GM10248 (cell line): ENCODE measurements around the gene RNGTT.
"Not testable (repeated sequence)": the region's sequence is repeated elsewhere in the genome, so short reads cannot be mapped to it uniquely, and the experiment has no call there.

Experiments used
- CTCF ChIA-PET: fragments of 300-600 bp; sonication (Branson Sonifier 250); formaldehyde crosslinking; extraction: SDS; loops from one replicate; lab custom pipeline; 2021; ENCODE audit warnings: antibody characterized with exemption; lab: Yijun Ruan, JAX
- POLR2A ChIA-PET: fragments of 350-650 bp; sonication (Branson Sonifier 250); formaldehyde crosslinking; extraction: SDS; loops from one replicate; lab custom pipeline; 2020; ENCODE audit warnings: antibody characterized with exemption; lab: Yijun Ruan, JAX
- DNase-seq: peaks from one replicate; pipeline ENCODE4 v3.0.0; 2012; ENCODE audit errors: extremely low spot score
- TF ChIP-seq, protein P1 (sequence below): IDR thresholded peaks from 2 replicates; pipeline ENCODE4 v1.5.1; 2012; ENCODE audit warnings: mild to moderate bottlenecking, low read depth; ENCODE audit errors: extremely low read depth, missing control alignments, control extremely low read depth

Gene RNGTT

DNA sequence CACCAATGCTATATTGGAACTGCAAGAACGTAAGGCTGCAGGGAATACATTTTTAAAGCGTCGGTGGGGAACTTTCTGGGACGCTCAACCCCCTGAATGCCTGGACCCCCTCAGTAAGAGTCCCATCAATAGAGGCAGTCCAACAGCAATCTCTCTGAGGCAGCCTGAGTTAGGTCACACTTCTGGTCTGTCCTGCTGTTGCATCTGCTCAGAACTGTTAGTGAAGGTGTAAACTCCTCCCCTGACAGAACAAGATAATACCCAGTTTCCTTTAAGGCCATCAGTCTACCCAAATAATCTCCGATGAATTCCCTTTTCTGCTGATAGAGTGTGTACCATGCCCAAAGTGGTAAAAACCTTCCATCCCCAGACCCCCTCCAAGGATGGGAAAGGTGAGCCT lies 1.1 kb upstream of the RNGTT start:
- CTCF ChIA-PET: interaction anchor here (1.4 to 1.9 kb wide), 2 partner anchors 18 to 1897 kb away, joined by 3 to 9 read pairs; no protein-coding TSS in a partner anchor
- POLR2A ChIA-PET: no interaction called here
- TF ChIP-seq, protein P1, sequence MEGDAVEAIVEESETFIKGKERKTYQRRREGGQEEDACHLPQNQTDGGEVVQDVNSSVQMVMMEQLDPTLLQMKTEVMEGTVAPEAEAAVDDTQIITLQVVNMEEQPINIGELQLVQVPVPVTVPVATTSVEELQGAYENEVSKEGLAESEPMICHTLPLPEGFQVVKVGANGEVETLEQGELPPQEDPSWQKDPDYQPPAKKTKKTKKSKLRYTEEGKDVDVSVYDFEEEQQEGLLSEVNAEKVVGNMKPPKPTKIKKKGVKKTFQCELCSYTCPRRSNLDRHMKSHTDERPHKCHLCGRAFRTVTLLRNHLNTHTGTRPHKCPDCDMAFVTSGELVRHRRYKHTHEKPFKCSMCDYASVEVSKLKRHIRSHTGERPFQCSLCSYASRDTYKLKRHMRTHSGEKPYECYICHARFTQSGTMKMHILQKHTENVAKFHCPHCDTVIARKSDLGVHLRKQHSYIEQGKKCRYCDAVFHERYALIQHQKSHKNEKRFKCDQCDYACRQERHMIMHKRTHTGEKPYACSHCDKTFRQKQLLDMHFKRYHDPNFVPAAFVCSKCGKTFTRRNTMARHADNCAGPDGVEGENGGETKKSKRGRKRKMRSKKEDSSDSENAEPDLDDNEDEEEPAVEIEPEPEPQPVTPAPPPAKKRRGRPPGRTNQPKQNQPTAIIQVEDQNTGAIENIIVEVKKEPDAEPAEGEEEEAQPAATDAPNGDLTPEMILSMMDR: no peak
- DNase-seq: no peak

DNA sequence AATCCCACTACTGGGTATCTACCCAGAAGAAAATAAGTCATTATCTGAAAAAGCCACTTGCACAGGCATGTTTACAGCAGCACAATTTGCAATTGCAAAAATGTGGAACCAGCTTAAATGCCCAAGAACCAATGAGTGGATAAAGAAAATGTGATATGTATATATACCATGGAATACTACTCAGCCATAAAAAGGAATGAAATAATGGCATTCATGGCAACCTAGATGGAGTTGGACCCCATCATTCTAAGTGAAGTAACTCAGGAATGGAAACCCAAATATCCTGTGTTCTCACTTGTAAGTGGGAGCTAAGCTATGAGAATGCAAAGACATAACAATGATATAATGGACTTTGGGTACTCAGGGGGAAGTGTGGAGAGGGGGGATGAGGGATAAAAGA lies 4.6 kb downstream of the RNGTT start:
- TF ChIP-seq, protein P1: no peak
- no peak for DNase-seq
- CTCF ChIA-PET: no interaction called here
- POLR2A ChIA-PET: no interaction called here

DNA sequence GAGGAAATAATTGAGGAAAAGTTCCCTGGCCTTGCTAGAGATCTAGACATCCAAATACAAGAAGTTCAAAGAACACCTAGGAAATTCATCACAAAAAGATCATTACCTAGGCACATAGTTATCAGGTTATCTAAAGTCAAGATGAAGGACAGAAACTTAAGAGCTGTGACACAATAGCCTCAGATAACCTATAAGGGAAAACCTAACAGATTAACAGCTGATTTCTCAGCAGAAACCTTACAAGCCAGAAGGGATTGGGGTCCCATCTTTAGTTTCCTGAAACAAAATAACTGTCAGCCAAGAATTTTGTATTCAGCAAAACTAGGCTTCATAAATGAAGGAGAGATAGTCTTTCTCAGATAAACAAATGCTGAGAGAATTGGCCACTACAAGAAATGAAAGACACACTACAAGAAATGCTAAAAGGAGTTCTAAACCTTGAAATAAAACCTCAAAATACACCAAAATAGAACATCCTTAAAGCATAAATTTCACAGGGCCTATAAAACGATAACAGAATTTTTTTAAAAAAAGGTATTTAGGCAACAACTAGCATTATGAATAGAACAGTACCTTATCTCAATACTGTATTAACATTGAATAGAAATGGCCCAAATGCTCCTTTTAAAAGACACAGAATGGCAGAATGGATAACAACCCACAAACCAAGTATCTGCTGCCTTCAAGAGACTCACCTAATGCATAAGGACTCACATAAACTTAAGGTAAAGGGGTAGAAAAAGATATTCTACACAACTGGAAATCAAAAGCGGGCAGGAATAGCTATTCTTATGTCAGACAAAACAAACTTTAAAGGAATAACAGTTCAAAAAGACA lies 9.7 kb downstream of the RNGTT start:
- DNase-seq: no peak
- ChIA-PET CTCF (interaction anchor here (0.7 to 1.1 kb wide), 4 partner anchors 8 to 11 kb away, joined by 3 to 6 read pairs (median 3); partner anchors contain the start of gene RNGTT), POLR2A (no interaction called here)
- TF ChIP-seq, protein P1: no peak

DNA sequence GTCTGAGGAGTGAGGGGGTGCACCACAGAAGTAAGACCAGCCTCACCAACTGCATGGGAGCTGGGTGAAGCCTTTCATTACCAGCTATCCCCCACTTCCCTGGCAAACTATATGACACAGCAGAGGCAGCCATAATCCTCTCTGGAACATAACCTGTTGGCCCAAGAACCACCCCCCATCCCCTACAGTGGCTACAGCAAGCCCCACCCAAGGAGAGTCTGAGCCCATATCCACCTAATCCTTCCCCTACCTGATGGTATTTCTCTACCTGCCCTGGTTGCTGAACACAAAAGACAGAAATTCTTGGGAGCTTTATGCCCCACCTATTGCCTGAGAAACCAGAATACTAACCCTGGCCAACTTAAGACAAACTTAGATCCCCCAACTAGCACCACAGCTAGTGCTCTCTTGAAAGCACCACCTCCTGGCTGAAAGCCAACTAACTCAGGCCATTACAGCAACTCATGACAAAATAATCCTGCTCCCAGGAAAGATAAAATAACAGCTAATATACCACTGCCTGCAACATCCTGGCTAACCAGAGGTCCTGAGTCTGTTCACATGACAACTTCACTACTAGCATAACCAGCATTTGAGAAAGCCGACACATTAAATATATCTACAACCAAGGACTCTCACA lies 11.2 kb downstream of the RNGTT start:
- no peak for DNase-seq
- TF ChIP-seq, protein P1: no peak
- ChIA-PET CTCF (interaction anchor here (1.4 kb wide), 1 partner anchor 9 kb away, joined by 4 read pairs; no protein-coding TSS in a partner anchor), POLR2A (no interaction called here)

DNA sequence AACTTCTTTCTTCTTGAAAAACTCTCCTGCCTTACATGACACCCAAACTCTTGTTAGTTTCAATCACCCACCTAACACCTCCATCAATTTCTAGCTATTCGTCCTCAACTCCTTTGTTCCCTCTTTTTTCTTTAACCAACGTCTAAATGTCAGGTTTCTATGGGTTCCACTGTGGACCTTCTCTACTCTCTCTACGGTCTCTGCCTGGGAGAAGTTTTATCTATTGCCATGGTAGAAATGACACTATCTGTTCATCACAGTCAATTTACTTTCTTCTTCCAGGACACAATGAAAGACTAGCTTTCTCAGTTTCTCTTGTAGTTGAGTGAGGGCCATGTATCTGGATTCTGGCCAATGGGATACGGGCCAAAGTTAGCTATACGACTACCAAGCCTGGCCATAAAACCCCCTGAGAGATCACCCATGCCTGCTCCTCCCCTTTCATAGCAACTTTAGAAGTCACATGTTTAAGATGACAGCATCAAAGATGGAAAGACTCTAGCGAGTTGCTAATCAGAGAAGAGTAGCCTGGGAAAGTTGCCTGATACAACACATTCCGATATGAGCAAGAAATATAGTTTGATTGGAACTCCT lies 17.9 kb downstream of the RNGTT start:
- no peak for DNase-seq
- TF ChIP-seq, protein P1: no peak
- ChIA-PET CTCF (interaction anchor here (1.3 to 1.7 kb wide), 2 partner anchors 9 kb away, joined by 3 to 6 read pairs; no protein-coding TSS in a partner anchor), POLR2A (no interaction called here)

DNA sequence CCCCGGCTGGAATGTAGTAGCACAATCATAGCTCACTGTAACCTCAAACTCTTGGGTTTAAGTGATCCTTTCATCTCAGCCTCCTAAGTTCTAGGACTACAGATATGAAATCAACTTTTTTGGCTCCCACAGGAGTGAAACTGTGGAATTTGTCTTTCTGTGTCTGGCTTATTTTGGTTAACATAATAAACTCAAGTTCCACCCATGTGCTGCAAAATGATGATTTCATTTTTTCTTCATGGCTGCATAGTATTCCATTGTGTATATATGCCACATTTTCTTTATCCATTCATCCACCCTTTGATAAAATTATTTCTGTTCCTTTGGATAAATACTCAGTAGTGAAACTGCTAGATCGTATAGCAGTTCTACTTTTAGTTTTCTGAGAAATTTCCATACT lies 29.9 kb downstream of the RNGTT start:
- no peak for DNase-seq
- TF ChIP-seq, protein P1: no peak
- ChIA-PET POLR2A (no interaction called here), CTCF (interaction anchor here (2.4 kb wide), 1 partner anchor 14 kb away, joined by 8 read pairs; no protein-coding TSS in a partner anchor)

DNA sequence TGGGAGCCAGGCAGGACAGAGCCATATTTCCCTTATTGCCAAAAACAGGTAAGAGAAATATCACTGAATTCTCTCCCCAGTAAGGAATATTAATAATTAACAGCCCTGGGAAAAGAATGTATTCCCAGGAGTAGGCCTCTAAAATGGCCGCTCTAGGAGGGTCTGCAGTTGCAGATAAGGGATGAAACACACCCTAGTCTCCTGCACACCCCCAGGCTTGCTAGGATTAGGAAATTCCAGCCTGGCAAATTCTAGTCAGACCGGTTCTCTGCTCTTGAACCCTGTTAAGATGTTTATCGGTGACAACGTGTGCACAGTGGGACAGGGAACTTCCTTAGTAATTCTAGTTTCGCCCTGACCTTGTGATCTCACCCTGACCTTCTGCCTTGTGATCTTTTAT lies 31.4 kb downstream of the RNGTT start:
- DNase-seq, CTCF ChIA-PET, POLR2A ChIA-PET: not testable (repeated sequence)
